SU-DHL-6 (cell line): ENCODE results near the gene SPOCK1.

Experiments used
- H2AFZ ChIP-seq: fragments of 200-600 bp; sonication (generic); 2 replicates; pipeline ENCODE4 v1.6.1; 2014; ENCODE audit warnings: low read depth, mild to moderate bottlenecking, moderate library complexity, mixed read lengths, antibody characterized with exemption, low read length; ENCODE audit not compliant: severe bottlenecking
- H3F3A ChIP-seq: fragments of 200-600 bp; shearing (Covaris generic); 2 replicates; pipeline ENCODE4 v1.6.0; 2016; ENCODE audit warnings: antibody characterized with exemption, mild to moderate bottlenecking; ENCODE audit not compliant: insufficient read depth
- H3K27ac ChIP-seq: fragments of 200-600 bp; sonication (generic); 2 replicates; pipeline ENCODE4 v1.5.1; 2016; ENCODE audit warnings: low read depth, mild to moderate bottlenecking, low read length, moderate library complexity, mixed read lengths
- H3K27me3 ChIP-seq: fragments of 200-600 bp; sonication (generic), shearing (Covaris generic); 2 replicates; pipeline ENCODE4 v1.6.0; 2014; ENCODE audit warnings: mild to moderate bottlenecking, low read length
- H3K36me3 ChIP-seq: fragments of 200-600 bp; sonication (generic); 2 replicates; pipeline ENCODE4 v1.6.1; 2014; ENCODE audit warnings: mild to moderate bottlenecking, low read length, mixed read lengths
- H3K4me2 ChIP-seq: fragments of 300-600, 200-600 bp; shearing (Covaris generic), sonication (generic); 2 replicates; pipeline ENCODE4 v1.6.0; 2014; ENCODE audit warnings: low read length, low read depth, mild to moderate bottlenecking; ENCODE audit not compliant: poor library complexity, severe bottlenecking
- H3K4me3 ChIP-seq: fragments of 200-600 bp; sonication (generic); 2 replicates; pipeline ENCODE4 v1.5.1; 2014; ENCODE audit warnings: antibody characterized with exemption, low read length, mild to moderate bottlenecking, mixed read lengths; ENCODE audit not compliant: insufficient read depth, poor library complexity, severe bottlenecking
- H3K79me2 ChIP-seq: fragments of 200-600 bp; sonication (generic); 2 replicates; pipeline ENCODE4 v1.6.1; 2014; ENCODE audit warnings: mild to moderate bottlenecking, low read length, moderate library complexity; ENCODE audit not compliant: insufficient read depth
- H3K9ac ChIP-seq: fragments of 200-600 bp; sonication (generic); 2 replicates; pipeline ENCODE4 v1.7.0; 2014; ENCODE audit warnings: mild to moderate bottlenecking, low read length
- H3K9me2 ChIP-seq: fragments of 200-600 bp; sonication (generic); replicated peaks from 2 replicates; pipeline ENCODE4 v1.6.1; 2014; ENCODE audit warnings: low read length; ENCODE audit not compliant: insufficient read depth
- H3K9me3 ChIP-seq: fragments of 200-600 bp; sonication (generic); 2 replicates; pipeline ENCODE4 v1.6.1; 2014; ENCODE audit warnings: low read length, mixed read lengths; ENCODE audit not compliant: insufficient read depth
- H4K20me1 ChIP-seq: fragments of 200-600 bp; sonication (generic); 2 replicates; pipeline ENCODE4 v1.6.1; 2014; ENCODE audit warnings: low read depth, mild to moderate bottlenecking, antibody characterized with exemption, low read length, moderate library complexity, mixed read lengths
- EZH2phosphoT487 ChIP-seq: fragments of 200-600 bp; sonication (generic), shearing (Covaris generic); conservative IDR thresholded peaks from 2 replicates; pipeline ENCODE4 v1.6.1; 2018; ENCODE audit warnings: mild to moderate bottlenecking, antibody characterized with exemption, low read length, moderate library complexity, mixed read lengths
- TF ChIP-seq, protein P1 (sequence below): fragments of 200-600 bp; sonication (generic); IDR thresholded peaks from one replicate; pipeline ENCODE4 v1.5.1; 2017; ENCODE audit warnings: antibody characterized with exemption, mild to moderate bottlenecking, low read length, moderate library complexity; ENCODE audit not compliant: insufficient read depth, poor library complexity, severe bottlenecking

The SPOCK1 gene

DNA sequence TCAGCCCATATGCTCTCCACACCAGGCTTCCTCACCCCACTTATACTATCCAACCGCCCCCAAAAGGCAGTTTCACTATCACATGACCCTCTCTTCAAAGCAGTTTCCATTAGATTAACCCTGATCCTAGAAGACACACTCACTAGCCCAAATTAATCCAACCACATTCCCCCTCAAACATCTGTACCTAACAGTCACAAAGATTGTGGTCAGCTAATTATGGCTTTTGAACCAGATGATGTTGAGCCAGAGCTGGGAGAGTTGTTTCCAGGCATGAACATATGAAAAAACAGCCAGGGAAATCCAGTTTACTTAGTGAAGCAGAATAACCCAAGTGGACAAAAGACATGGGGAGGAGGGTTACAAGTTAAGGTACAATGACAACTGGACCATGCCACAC is 131.2 kb downstream of the SPOCK1 start:
- Histone ChIP-seq H3K79me2 (no peaks in the 10 kb centered on the region), H3K9ac (no peak overlapping the region), H3K4me2 (no peak overlapping the region), H3K9me2 (no peaks in the 10 kb centered on the region), H3K36me3 (no peaks in the 10 kb centered on the region), H3K27ac (no peak overlapping the region), H3K9me3 (no peaks in the 10 kb centered on the region), H2AFZ (no peak overlapping the region), H3F3A (no peaks in the 10 kb centered on the region), H3K27me3 (no peaks in the 10 kb centered on the region), H3K4me3 (no peak overlapping the region), H4K20me1 (no peaks in the 10 kb centered on the region)
- TF ChIP-seq EZH2phosphoT487, result no peak
- TF ChIP-seq, protein P1, sequence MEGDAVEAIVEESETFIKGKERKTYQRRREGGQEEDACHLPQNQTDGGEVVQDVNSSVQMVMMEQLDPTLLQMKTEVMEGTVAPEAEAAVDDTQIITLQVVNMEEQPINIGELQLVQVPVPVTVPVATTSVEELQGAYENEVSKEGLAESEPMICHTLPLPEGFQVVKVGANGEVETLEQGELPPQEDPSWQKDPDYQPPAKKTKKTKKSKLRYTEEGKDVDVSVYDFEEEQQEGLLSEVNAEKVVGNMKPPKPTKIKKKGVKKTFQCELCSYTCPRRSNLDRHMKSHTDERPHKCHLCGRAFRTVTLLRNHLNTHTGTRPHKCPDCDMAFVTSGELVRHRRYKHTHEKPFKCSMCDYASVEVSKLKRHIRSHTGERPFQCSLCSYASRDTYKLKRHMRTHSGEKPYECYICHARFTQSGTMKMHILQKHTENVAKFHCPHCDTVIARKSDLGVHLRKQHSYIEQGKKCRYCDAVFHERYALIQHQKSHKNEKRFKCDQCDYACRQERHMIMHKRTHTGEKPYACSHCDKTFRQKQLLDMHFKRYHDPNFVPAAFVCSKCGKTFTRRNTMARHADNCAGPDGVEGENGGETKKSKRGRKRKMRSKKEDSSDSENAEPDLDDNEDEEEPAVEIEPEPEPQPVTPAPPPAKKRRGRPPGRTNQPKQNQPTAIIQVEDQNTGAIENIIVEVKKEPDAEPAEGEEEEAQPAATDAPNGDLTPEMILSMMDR, result no peak

DNA sequence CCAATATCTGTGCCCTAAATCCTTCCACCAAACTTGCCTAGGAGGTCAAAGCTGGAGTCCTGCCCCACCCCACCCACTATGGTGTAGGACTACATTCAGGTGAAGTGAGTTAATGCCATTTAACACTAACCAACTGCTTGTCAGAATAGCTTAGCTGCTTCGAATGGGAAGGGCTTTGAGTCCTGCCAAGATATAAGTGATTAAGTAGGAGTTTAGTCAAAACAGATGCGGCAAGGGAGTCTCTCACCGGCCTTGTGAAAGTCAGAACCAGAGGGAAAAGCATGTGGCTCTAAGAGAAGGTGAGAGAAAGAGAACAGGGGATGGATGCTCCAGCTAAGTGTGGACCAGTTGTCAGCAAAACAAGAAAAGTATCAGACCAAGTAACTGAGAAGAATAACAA is 132.6 kb downstream of the SPOCK1 start:
- Histone ChIP-seq H4K20me1 (no peaks in the 10 kb centered on the region), H3K27ac (no peak overlapping the region), H3K4me2 (no peak overlapping the region), H3F3A (no peaks in the 10 kb centered on the region), H3K9me2 (no peaks in the 10 kb centered on the region), H3K27me3 (no peaks in the 10 kb centered on the region), H3K4me3 (no peak overlapping the region), H3K79me2 (no peaks in the 10 kb centered on the region), H3K9me3 (no peaks in the 10 kb centered on the region), H2AFZ (no peak overlapping the region), H3K36me3 (no peaks in the 10 kb centered on the region), H3K9ac (no peak overlapping the region)
- TF ChIP-seq, protein P1, result no peak
- TF ChIP-seq EZH2phosphoT487, result no peak

DNA sequence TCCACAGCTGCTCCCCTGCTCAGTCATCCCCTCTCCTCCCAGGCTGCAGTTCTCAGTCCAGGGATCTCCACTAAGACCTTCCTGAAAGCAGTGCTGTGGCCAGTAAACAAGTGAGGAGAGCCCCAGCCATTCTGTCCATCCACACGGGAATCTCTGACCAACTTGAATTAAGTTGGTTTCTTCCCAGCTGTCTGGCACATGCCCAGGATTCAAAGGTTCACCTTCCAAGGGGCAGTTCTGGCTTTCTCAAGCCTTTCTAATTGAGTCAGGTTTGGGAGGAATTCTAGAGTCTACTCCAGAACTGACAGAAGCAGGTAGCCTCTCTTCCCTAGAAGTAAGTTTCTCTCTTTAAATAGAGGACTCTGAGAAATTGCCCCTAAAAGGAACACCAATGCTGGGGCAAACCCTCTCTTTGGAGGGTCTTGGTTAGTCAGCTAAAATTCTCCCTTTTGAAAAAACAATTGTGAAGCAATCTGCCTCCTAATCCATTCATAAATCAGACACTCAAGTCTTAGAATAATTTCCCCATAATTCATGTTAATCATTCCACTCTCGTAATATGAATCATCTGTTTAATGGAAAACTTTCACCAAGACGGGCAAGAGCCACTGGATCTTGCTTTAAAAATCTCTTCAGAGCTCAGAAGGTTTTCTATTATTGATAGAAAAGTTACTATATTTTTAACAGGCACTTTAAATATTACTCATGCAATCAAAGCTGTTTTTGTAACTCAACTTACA is 133.8 kb downstream of the SPOCK1 start:
- no peaks in the 10 kb centered on the region for H3F3A ChIP-seq
- no peak overlapping the region for H3K4me3 ChIP-seq
- H3K27ac ChIP-seq, result no peak overlapping the region
- TF ChIP-seq, protein P1, result no peak
- TF ChIP-seq EZH2phosphoT487, result no peak
- H3K9ac ChIP-seq, result no peak overlapping the region
- no peak overlapping the region for H2AFZ ChIP-seq
- no peaks in the 10 kb centered on the region for H3K36me3 ChIP-seq
- H3K27me3 ChIP-seq, result no peaks in the 10 kb centered on the region
- no peak overlapping the region for H3K4me2 ChIP-seq
- no peaks in the 10 kb centered on the region for H3K79me2 ChIP-seq
- no peaks in the 10 kb centered on the region for H3K9me3 ChIP-seq
- H4K20me1 ChIP-seq, result no peaks in the 10 kb centered on the region
- H3K9me2 ChIP-seq, result no peaks in the 10 kb centered on the region
